Measurements from ENCODE around the gene ATXN10. TPM values are rescaled to one million over a fixed set of nuclear protein-coding genes. Genes with fewer than 3 reads are reported as not detected.

ATXN10 gene
- total and polyA plus RNA-seq, 4 experiments from 2014 or later: 61.8 to 102 (median 76.3) TPM

- Histone ChIP-seq H3K4me1 (ENCODE audit: insufficient read depth, low read length) (no peaks in the 10 kb centered on the region), H3K4me3 (ENCODE audit: low read length in 2 of 2) (no peak overlapping the region), H3K36me3 (ENCODE audit: insufficient read depth, low read length) (no peaks in the 10 kb centered on the region), H3K27me3 (ENCODE audit: insufficient read depth, low read length) (no peaks in the 10 kb centered on the region), H3K9me3 (ENCODE audit: control insufficient read depth in 1 of 2, low read length in 2 of 2) (no peaks in the 10 kb centered on the region), H3K27ac (ENCODE audit: low read depth, low read length) (no peak overlapping the region)
- H3K4me3 Mint-ChIP-seq: no peak overlapping the region
- ChIA-PET CTCF (ENCODE audit: partially characterized antibody) (no interaction called here), POLR2A (ENCODE audit: partially characterized antibody) (no interaction called here)
- H3K4me1 Mint-ChIP-seq: peaks cover 0 to 5% (median under 1%) of the 10 kb centered on the region in 4 donors
- intact Hi-C loops (cut with micrococcal nuclease): no loop called here
- H3K27me3 Mint-ChIP-seq: no peaks in the 10 kb centered on the region
- H3K27ac Mint-ChIP-seq: no peak overlapping the region
- peaks cover 14 to 36% of the 10 kb centered on the region in 2 donors for H3K36me3 Mint-ChIP-seq
- no peaks in the 10 kb centered on the region for H3K9me3 Mint-ChIP-seq
- DNase-seq: no peak
Observed at GRCh38 chr22:45785458-45785857, 113.8 kb downstream of the ATXN10 start.

- ChIA-PET POLR2A (ENCODE audit: partially characterized antibody) (no interaction called here), CTCF (ENCODE audit: partially characterized antibody) (no interaction called here)
- Mint-ChIP-seq H3K27ac (no peak overlapping the region), H3K9me3 (no peaks in the 10 kb centered on the region), H3K4me3 (no peak overlapping the region), H3K4me1 (peaks cover 0 to 5% (median under 1%) of the 10 kb centered on the region in 4 donors), H3K36me3 (peaks cover 7 to 38% of the 10 kb centered on the region in 2 donors), H3K27me3 (no peaks in the 10 kb centered on the region)
- intact Hi-C loops (cut with micrococcal nuclease): no loop called here
- DNase-seq: no peak
- no peaks in the 10 kb centered on the region for H3K4me1 ChIP-seq (ENCODE audit: insufficient read depth, low read length)
- H3K4me3 ChIP-seq (ENCODE audit: low read length in 2 of 2): no peak overlapping the region
- no peak overlapping the region for H3K27ac ChIP-seq (ENCODE audit: low read depth, low read length)
- H3K36me3 ChIP-seq (ENCODE audit: insufficient read depth, low read length): no peaks in the 10 kb centered on the region
- H3K27me3 ChIP-seq (ENCODE audit: insufficient read depth, low read length): no peaks in the 10 kb centered on the region
- H3K9me3 ChIP-seq (ENCODE audit: control insufficient read depth in 1 of 2, low read length in 2 of 2): no peaks in the 10 kb centered on the region
Observed at GRCh38 chr22:45786726-45787125, 115.1 kb downstream of the ATXN10 start.

GRCh38 chr22:45787759-45788158 lies 116.1 kb downstream of the ATXN10 start:
- H3K4me1 ChIP-seq (ENCODE audit: insufficient read depth, low read length): no peaks in the 10 kb centered on the region
- Mint-ChIP-seq H3K27me3 (no peaks in the 10 kb centered on the region), H3K9me3 (peaks cover 0 to 3% (median 0%) of the 10 kb centered on the region in 8 donors), H3K36me3 (peaks cover 13 to 35% of the 10 kb centered on the region in 2 donors), H3K4me3 (no peak overlapping the region), H3K4me1 (peaks cover 0 to 5% (median under 1%) of the 10 kb centered on the region in 4 donors), H3K27ac (no peak overlapping the region)
- H3K36me3 ChIP-seq (ENCODE audit: insufficient read depth, low read length): no peaks in the 10 kb centered on the region
- DNase-seq: no peak
- H3K27me3 ChIP-seq (ENCODE audit: insufficient read depth, low read length): no peaks in the 10 kb centered on the region
- intact Hi-C loops (cut with micrococcal nuclease): no loop called here
- no peak overlapping the region for H3K4me3 ChIP-seq (ENCODE audit: low read length in 2 of 2)
- H3K27ac ChIP-seq (ENCODE audit: low read depth, low read length): no peak overlapping the region
- CTCF ChIA-PET (ENCODE audit: partially characterized antibody): no interaction called here
- POLR2A ChIA-PET (ENCODE audit: partially characterized antibody): no interaction called here
- no peaks in the 10 kb centered on the region for H3K9me3 ChIP-seq (ENCODE audit: control insufficient read depth in 1 of 2, low read length in 2 of 2)

GRCh38 chr22:45788522-45788921 lies 116.9 kb downstream of the ATXN10 start:
- Mint-ChIP-seq H3K27ac (no peak overlapping the region), H3K4me3 (no peak overlapping the region), H3K27me3 (no peaks in the 10 kb centered on the region), H3K36me3 (peaks cover 19 to 39% of the 10 kb centered on the region in 2 donors), H3K9me3 (peaks cover 0 to 8% (median 3%) of the 10 kb centered on the region in 8 donors), H3K4me1 (peaks cover 0 to 5% (median under 1%) of the 10 kb centered on the region in 4 donors)
- DNase-seq: no peak
- H3K4me3 ChIP-seq (ENCODE audit: low read length in 2 of 2): no peak overlapping the region
- no peaks in the 10 kb centered on the region for H3K9me3 ChIP-seq (ENCODE audit: control insufficient read depth in 1 of 2, low read length in 2 of 2)
- no peaks in the 10 kb centered on the region for H3K27me3 ChIP-seq (ENCODE audit: insufficient read depth, low read length)
- POLR2A ChIA-PET (ENCODE audit: partially characterized antibody): no interaction called here
- H3K27ac ChIP-seq (ENCODE audit: low read depth, low read length): no peak overlapping the region
- H3K36me3 ChIP-seq (ENCODE audit: insufficient read depth, low read length): no peaks in the 10 kb centered on the region
- intact Hi-C loops (cut with micrococcal nuclease): no loop called here
- CTCF ChIA-PET (ENCODE audit: partially characterized antibody): no interaction called here
- H3K4me1 ChIP-seq (ENCODE audit: insufficient read depth, low read length): no peaks in the 10 kb centered on the region

GRCh38 chr22:45790401-45790800 lies 118.8 kb downstream of the ATXN10 start:
- no peak overlapping the region for H3K27ac Mint-ChIP-seq

GRCh38 chr22:45793161-45793560 lies 121.5 kb downstream of the ATXN10 start:
- no peak overlapping the region for H3K4me3 ChIP-seq (ENCODE audit: low read length in 2 of 2)
- POLR2A ChIA-PET (ENCODE audit: partially characterized antibody): no interaction called here
- H3K36me3 ChIP-seq (ENCODE audit: insufficient read depth, low read length): no peaks in the 10 kb centered on the region
- H3K4me3 Mint-ChIP-seq: no peak overlapping the region
- H3K4me1 ChIP-seq (ENCODE audit: insufficient read depth, low read length): no peaks in the 10 kb centered on the region
- H3K36me3 Mint-ChIP-seq: peaks cover 53 to 82% of the 10 kb centered on the region in 2 donors
- H3K9me3 Mint-ChIP-seq: peaks cover 3 to 42% (median 31%) of the 10 kb centered on the region in 8 donors
- no peaks in the 10 kb centered on the region for H3K9me3 ChIP-seq (ENCODE audit: control insufficient read depth in 1 of 2, low read length in 2 of 2)
- no peak overlapping the region for H3K27ac ChIP-seq (ENCODE audit: low read depth, low read length)
- no peak overlapping the region for H3K27ac Mint-ChIP-seq
- H3K4me1 Mint-ChIP-seq: peaks cover 0 to 3% (median 0%) of the 10 kb centered on the region in 4 donors
- intact Hi-C loops (cut with micrococcal nuclease): no loop called here
- no peaks in the 10 kb centered on the region for H3K27me3 Mint-ChIP-seq
- no peaks in the 10 kb centered on the region for H3K27me3 ChIP-seq (ENCODE audit: insufficient read depth, low read length)
- no peak for DNase-seq
- CTCF ChIA-PET (ENCODE audit: partially characterized antibody): interaction anchor here (1.1 kb wide), 1 partner anchor 16 kb away, joined by 3 read pairs; no protein-coding TSS in a partner anchor

More at GRCh38 chr22:45790401-45790800, 118.8 kb downstream of the ATXN10 start:
- POLR2A ChIA-PET (ENCODE audit: partially characterized antibody): no interaction called here
- Mint-ChIP-seq H3K9me3 (peaks cover 0 to 22% (median 15%) of the 10 kb centered on the region in 8 donors), H3K4me3 (no peak overlapping the region), H3K4me1 (peaks cover 0 to 5% (median 0%) of the 10 kb centered on the region in 4 donors), H3K36me3 (peaks cover 31 to 58% of the 10 kb centered on the region in 2 donors), H3K27me3 (no peaks in the 10 kb centered on the region)
- no peaks in the 10 kb centered on the region for H3K27me3 ChIP-seq (ENCODE audit: insufficient read depth, low read length)
- H3K4me1 ChIP-seq (ENCODE audit: insufficient read depth, low read length): no peaks in the 10 kb centered on the region
- no peaks in the 10 kb centered on the region for H3K9me3 ChIP-seq (ENCODE audit: control insufficient read depth in 1 of 2, low read length in 2 of 2)
- no peak for DNase-seq
- no peak overlapping the region for H3K27ac ChIP-seq (ENCODE audit: low read depth, low read length)
- intact Hi-C loops (cut with micrococcal nuclease): no loop called here
- no peaks in the 10 kb centered on the region for H3K36me3 ChIP-seq (ENCODE audit: insufficient read depth, low read length)
- CTCF ChIA-PET (ENCODE audit: partially characterized antibody): no interaction called here
- no peak overlapping the region for H3K4me3 ChIP-seq (ENCODE audit: low read length in 2 of 2)

- Mint-ChIP-seq H3K36me3 (peaks cover 56 to 84% of the 10 kb centered on the region in 2 donors), H3K4me1 (peaks cover 0 to 3% (median 0%) of the 10 kb centered on the region in 4 donors), H3K27ac (no peak overlapping the region), H3K9me3 (peaks cover 3 to 42% (median 31%) of the 10 kb centered on the region in 8 donors), H3K27me3 (no peaks in the 10 kb centered on the region), H3K4me3 (no peak overlapping the region)
- CTCF ChIA-PET (ENCODE audit: partially characterized antibody): interaction anchor here (1.3 kb wide), 1 partner anchor 71 kb away, joined by 3 read pairs; no protein-coding TSS in a partner anchor
- Histone ChIP-seq H3K4me1 (ENCODE audit: insufficient read depth, low read length) (no peaks in the 10 kb centered on the region), H3K9me3 (ENCODE audit: control insufficient read depth in 1 of 2, low read length in 2 of 2) (no peaks in the 10 kb centered on the region), H3K4me3 (ENCODE audit: low read length in 2 of 2) (no peak overlapping the region), H3K27ac (ENCODE audit: low read depth, low read length) (no peak overlapping the region), H3K36me3 (ENCODE audit: insufficient read depth, low read length) (no peaks in the 10 kb centered on the region), H3K27me3 (ENCODE audit: insufficient read depth, low read length) (no peaks in the 10 kb centered on the region)
- intact Hi-C loops (cut with micrococcal nuclease): no loop called here
- no peak for DNase-seq
- POLR2A ChIA-PET (ENCODE audit: partially characterized antibody): no interaction called here
Observed at GRCh38 chr22:45793892-45794291, 122.3 kb downstream of the ATXN10 start.

Data from CD4-positive, alpha-beta memory T cell (primary cell).